GM12878 (cell line): ENCODE measurements around the gene USO1. TPM values are rescaled to one million over a fixed set of nuclear protein-coding genes. Genes with fewer than 3 reads are reported as not detected.

Experiments used
- ATAC-seq: fragments of 200-7000 bp; cut with Tn5 transposase; 3 replicates; pipeline ENCODE4 v1.9.1; 2020; ENCODE audit warnings: mild to moderate bottlenecking, moderate library complexity
- BruUV-seq: library from RNA; stranded (reverse); fragments of 400-500 nt; replicated peaks from 2 replicates; lab custom pipeline; 2021; lab: Mats Ljungman, UMichigan
- CTCF ChIA-PET: fragments of 300-600 bp; sonication (Branson Sonifier 250); formaldehyde crosslinking; extraction: SDS; loops from one replicate; lab custom pipeline; 2021; ENCODE audit warnings: inconsistent platforms; lab: Yijun Ruan, JAX
- POLR2A ChIA-PET: fragments of 350-600 bp; formaldehyde crosslinking; extraction: SDS; loops from one replicate; lab custom pipeline; 2021; ENCODE audit warnings: inconsistent platforms; lab: Charles Lee
- RAD21 ChIA-PET: fragments of 300-600 bp; sonication (Branson Sonifier 250); formaldehyde crosslinking; loops from one replicate; lab custom pipeline; 2023; ENCODE audit warnings: antibody characterized with exemption; ENCODE audit not compliant: unreplicated experiment; lab: Charles Lee
- SMC1A ChIA-PET: fragments of 300-600 bp; sonication (Branson Sonifier 250); formaldehyde crosslinking; loops from one replicate; lab custom pipeline; 2023; ENCODE audit not compliant: unreplicated experiment, uncharacterized antibody; lab: Charles Lee
- DNase-seq: peaks from one replicate; pipeline ENCODE4 v3.0.0-alpha.2; 2011; ENCODE audit warnings: low read depth, low spot score
- FAIRE-seq: peaks from 3 replicates; lab custom pipeline; 2011; peaks lifted over from hg19 to GRCh38; lab: Jason Lieb, UNC
- H2AFZ ChIP-seq: 2 replicates; pipeline ENCODE4 v1.6.0; 2011; ENCODE audit warnings: low read depth, low read length, control low read depth; ENCODE audit not compliant: control insufficient read depth
- H3K27ac ChIP-seq: 2 replicates; pipeline ENCODE4 v1.5.1; 2011; ENCODE audit warnings: control low read depth; ENCODE audit not compliant: control insufficient read depth, insufficient read depth
- H3K27me3 ChIP-seq, 2 experiments: replicated peaks in 1 of 2; 2 replicates each; pipeline versions ENCODE4 v1.6.0 to v1.6.1; 2011; ENCODE audit warnings: low read length in 1 of 2; ENCODE audit not compliant: control insufficient read depth in 2 of 2, insufficient read depth in 2 of 2
- H3K36me3 ChIP-seq, 2 experiments: 2 replicates each; pipeline ENCODE4 v1.5.1; 2011; ENCODE audit warnings: low read length in 1 of 2; ENCODE audit not compliant: control insufficient read depth in 2 of 2, insufficient read depth in 2 of 2
- H3K4me1 ChIP-seq: 2 replicates; pipeline ENCODE4 v1.6.1; 2011; ENCODE audit warnings: mild to moderate bottlenecking, low read length, moderate library complexity, mixed read lengths; ENCODE audit not compliant: control insufficient read depth, insufficient read depth
- H3K4me2 ChIP-seq: 2 replicates; pipeline ENCODE4 v1.6.0; 2011; ENCODE audit warnings: control low read depth; ENCODE audit not compliant: control insufficient read depth, insufficient read depth
- H3K4me3 ChIP-seq: fragments of 200-600 bp; sonication (generic); 2 replicates; pipeline ENCODE4 v1.5.1; 2016
- H3K79me2 ChIP-seq: 2 replicates; pipeline ENCODE4 v1.6.0; 2011; ENCODE audit warnings: low read length; ENCODE audit not compliant: control insufficient read depth, insufficient read depth
- H3K9ac ChIP-seq: 2 replicates; pipeline ENCODE4 v1.8.0; 2011; ENCODE audit warnings: low read length, control low read depth, mixed read lengths; ENCODE audit not compliant: control insufficient read depth, insufficient read depth
- H3K9me3 ChIP-seq: replicated peaks from 3 replicates; pipeline ENCODE4 v1.5.1; 2011; ENCODE audit warnings: mild to moderate bottlenecking, low read length; ENCODE audit not compliant: control insufficient read depth, insufficient read depth
- H4K20me1 ChIP-seq: 2 replicates; pipeline ENCODE4 v1.6.0; 2011; ENCODE audit not compliant: control insufficient read depth, insufficient read depth
- ATF7 ChIP-seq: fragments of 450-650 bp; IDR thresholded peaks from 2 replicates; pipeline ENCODE4 v1.6.1; 2016; ENCODE audit warnings: low read depth, mild to moderate bottlenecking
- CEBPB ChIP-seq, 2 experiments: fragments of 150-350 bp in 1 of 2; IDR thresholded peaks; 2 replicates each; pipeline ENCODE4 v1.6.1; 2012 to 2014; ENCODE audit warnings: low read depth in 2 of 2, low read length in 2 of 2, borderline replicate concordance in 1 of 2, inconsistent platforms in 1 of 2
- CTCF ChIP-seq, 3 experiments: IDR thresholded peaks in 2 of 3; conservative IDR thresholded peaks in 1 of 3; 2 replicates each; pipeline ENCODE4 v1.5.1; 2011; ENCODE audit warnings: low read depth in 3 of 3, low read length in 3 of 3, mild to moderate bottlenecking in 3 of 3, control low read depth in 2 of 3, moderate library complexity in 2 of 3, inconsistent platforms in 1 of 3, mixed read lengths in 1 of 3; ENCODE audit not compliant: control insufficient read depth in 2 of 3, insufficient read depth in 1 of 3; ENCODE audit errors: extremely low read depth in 1 of 3
- EZH2 ChIP-seq: IDR thresholded peaks from 2 replicates; pipeline ENCODE4 v1.6.1; 2012; ENCODE audit warnings: low read depth, mild to moderate bottlenecking, control low read depth, inconsistent platforms, low read length, borderline replicate concordance; ENCODE audit not compliant: control insufficient read depth
- IRF3 ChIP-seq: fragments of 450-650 bp; IDR thresholded peaks from 2 replicates; pipeline ENCODE4 v1.6.1; 2014; ENCODE audit warnings: mild to moderate bottlenecking
- PKNOX1 ChIP-seq: fragments of 450-650 bp; IDR thresholded peaks from 2 replicates; pipeline ENCODE4 v1.6.1; 2016; ENCODE audit warnings: mild to moderate bottlenecking
- POLR2AphosphoS2 ChIP-seq: IDR thresholded peaks from 2 replicates; pipeline ENCODE4 v1.6.1; 2011; ENCODE audit warnings: low read depth, mild to moderate bottlenecking, low read length, improper control_type of control experiment, moderate library complexity
- RAD21 ChIP-seq: IDR thresholded peaks from 2 replicates; pipeline ENCODE4 v1.6.1; 2011; ENCODE audit warnings: mild to moderate bottlenecking, low read depth, low read length, moderate library complexity; ENCODE audit not compliant: insufficient read depth
- SMC3 ChIP-seq: IDR thresholded peaks from 2 replicates; pipeline ENCODE4 v1.6.1; 2011; ENCODE audit warnings: low read length, improper control_type of control experiment, borderline replicate concordance
- ZNF274 ChIP-seq: IDR thresholded peaks from one replicate; pipeline ENCODE4 v1.8.0; 2011; ENCODE audit not compliant: insufficient read length, insufficient read depth
- WGBS: methylation state at CpG from one replicate; pipeline ENCODE4 v1.1.6; 2016; ENCODE audit warnings: low lambda C conversion rate; ENCODE audit not compliant: insufficient replicate concordance, insufficient coverage; ENCODE audit errors: missing lambda C conversion rate; 5-methylcytosine and 5-hydroxymethylcytosine counted together
- in situ Hi-C: fragments of 300-500 bp; cut with MboI; formaldehyde crosslinking; loops from 9 replicates; pipeline ENCODE4 v1.14.3; 2018; ENCODE audit warnings: mixed read lengths
- intact Hi-C: fragments of 100-400 bp; cut with micrococcal nuclease; formaldehyde crosslinking; loops from one replicate; pipeline ENCODE4 v1.14.2; 2022; ENCODE audit not compliant: unreplicated experiment
- polyA plus RNA-seq, 11 experiments: library from polyadenylated mRNA; depleted of rRNA in 4 of 11; unstranded in 6 of 11; stranded (reverse) in 5 of 11; fragments of >200 nt; fragmentation: Nextera tagmentation in 4 of 11; fragmentation: Illumina TruSeq in 1 of 11; extraction: Ambion mirVana in 4 of 11; extraction: Trizol in 1 of 11; gene quantifications; 1 replicate in 1 of 11; 2 replicates in 10 of 11; pipeline versions ENCODE4 v1.2.1 to v1.2.3, GENCODE V29; 2011 to 2016; ENCODE audit warnings: inconsistent platforms in 2 of 11, missing spikeins in 2 of 11, low read depth in 1 of 11
- total RNA-seq, 4 experiments: library from RNA; depleted of rRNA in 3 of 4; stranded (reverse); fragments of >200 nt in 3 of 4; fragmentation: Illumina TruSeq in 1 of 4; extraction: Trizol in 1 of 4; gene quantifications; 2 replicates each; pipeline versions ENCODE4 v1.2.1 to v1.2.3, GENCODE V29; 2013 to 2021

USO1 gene
- total and polyA plus RNA-seq, 10 of the 15 experiments (the other 5 are each of a cell fraction or from before 2014, with no cell fraction given), result 19.4 to 79.7 (median 59.6) TPM

- TF ChIP-seq EZH2, result no peak
- TF ChIP-seq IRF3, result no peak
- no peak for TF ChIP-seq ZNF274
Observed at GRCh38 chr4:75705198-75705977, 19.0 kb upstream of the USO1 start (continued).

GRCh38 chr4:75708218-75708691 is 16.1 kb upstream of the USO1 start:
- no peaks in the 10 kb centered on the region for H3K36me3 ChIP-seq
- H2AFZ ChIP-seq, result no peak overlapping the region
- H3K9me3 ChIP-seq, result no peaks in the 10 kb centered on the region
- no peak overlapping the region for H3K9ac ChIP-seq
- POLR2A ChIA-PET, result no interaction called here
- no peak overlapping the region for H3K4me3 ChIP-seq
- SMC1A ChIA-PET, result interaction anchor here (0.6 to 1.8 kb wide), 7 partner anchors 15 to 139 kb away, joined by 3 to 7 read pairs (median 4); partner anchors contain the start of gene USO1
- 63% methylated on average over 3 of the region's 3 CpGs for WGBS
- in situ Hi-C loops (no loop called here), intact Hi-C loops (no loop called here)
- RAD21 ChIA-PET, result interaction anchor here (1.0 to 3.4 kb wide), 4 partner anchors 16 to 137 kb away, joined by 3 to 16 read pairs (median 8); partner anchors contain the start of gene USO1
- peak; percentile 96 for ATAC-seq
- H3K27ac ChIP-seq, result no peak overlapping the region
- DNase-seq, result no peak
- H3K79me2 ChIP-seq, result no peaks in the 10 kb centered on the region
- no TSS peak for BruUV-seq
- no peaks in the 10 kb centered on the region for H3K27me3 ChIP-seq
- no peak overlapping the region for H3K4me2 ChIP-seq
- CTCF ChIA-PET, result interaction anchor here (1.0 to 3.9 kb wide), 10 partner anchors 11 to 180 kb away, joined by 3 to 28 read pairs (median 7); partner anchors contain the start of gene USO1
- peak; percentile 51 to 56 (median 56) for TF ChIP-seq CTCF (IDR thresholded peaks at IDR 0.05 in 2 of 3, conservative IDR thresholded peaks at IDR 0.05 in 1 of 3; ENCODE audit: control insufficient read depth in 2 of 3, extremely low read depth in 1 of 3, insufficient read depth in 1 of 3, low read depth in 3 of 3, low read length in 3 of 3)
- no peak for TF ChIP-seq CEBPB (IDR thresholded peaks at IDR 0.05; ENCODE audit: borderline replicate concordance in 1 of 2, low read depth in 2 of 2, low read length in 2 of 2)
- TF ChIP-seq POLR2AphosphoS2, result no peak
- TF ChIP-seq PKNOX1, result peak; percentile 40; the same call in 1 of the 2 replicates
- TF ChIP-seq SMC3, result peak; percentile 41; the same call in 1 of the 2 replicates
- peak; percentile 49; the same call in 1 of the 2 replicates for TF ChIP-seq ATF7
- peak; percentile 77 for TF ChIP-seq RAD21
- no peak for FAIRE-seq
- H3K4me1 ChIP-seq, result no peaks in the 10 kb centered on the region; the same call in 1 of the 2 replicates
- H4K20me1 ChIP-seq, result no peaks in the 10 kb centered on the region
